NCI-H345 treated with DMSO at 0.1 percent for 48 hours (cell line): ENCODE data around the gene ADGRD1.

ENCODE experiments used
- DNase-seq: peaks from one replicate; lab custom pipeline; 2025; ENCODE audit not compliant: unreplicated experiment; lab: John Stamatoyannopoulos, UW

ADGRD1 gene

GRCh38 chr12:131151558-131152345 lies 198.0 kb downstream of the ADGRD1 start:
- no peak for DNase-seq

GRCh38 chr12:131152587-131152986 lies 198.9 kb downstream of the ADGRD1 start:
- DNase-seq: no peak

- no peak for DNase-seq
These were observed 199.3 kb downstream of the ADGRD1 start for GRCh38 chr12:131153016-131153415.

- no peak for DNase-seq
These were observed 200.2 kb downstream of the ADGRD1 start for GRCh38 chr12:131153956-131154355.

GRCh38 chr12:131155131-131155530 lies 201.4 kb downstream of the ADGRD1 start:
- no peak for DNase-seq

- no peak for DNase-seq
These were observed 204.0 kb downstream of the ADGRD1 start for GRCh38 chr12:131157743-131158142.

- DNase-seq: no peak
These were observed 206.0 kb downstream of the ADGRD1 start for GRCh38 chr12:131159660-131160059.

- no peak for DNase-seq
These were observed 208.4 kb downstream of the ADGRD1 start for GRCh38 chr12:131162113-131162512.

GRCh38 chr12:131163189-131163738 lies 209.6 kb downstream of the ADGRD1 start:
- no peak for DNase-seq

GRCh38 chr12:131164096-131164872 lies 210.6 kb downstream of the ADGRD1 start:
- DNase-seq: no peak

- no peak for DNase-seq
These were observed 213.0 kb downstream of the ADGRD1 start for GRCh38 chr12:131166717-131167116.

GRCh38 chr12:131167334-131167733 lies 213.6 kb downstream of the ADGRD1 start:
- no peak for DNase-seq

- DNase-seq: no peak
These were observed 217.3 kb downstream of the ADGRD1 start for GRCh38 chr12:131171029-131171428.

GRCh38 chr12:131174901-131175300 lies 221.2 kb downstream of the ADGRD1 start:
- DNase-seq: no peak

- no peak for DNase-seq
These were observed 222.6 kb downstream of the ADGRD1 start for GRCh38 chr12:131176266-131176665.

GRCh38 chr12:131176926-131177325 lies 223.2 kb downstream of the ADGRD1 start:
- DNase-seq: no peak

GRCh38 chr12:131177599-131177998 lies 223.9 kb downstream of the ADGRD1 start:
- DNase-seq: no peak

- DNase-seq: no peak
These were observed 233.9 kb downstream of the ADGRD1 start for GRCh38 chr12:131187602-131188001.

GRCh38 chr12:131188131-131189050 lies 234.7 kb downstream of the ADGRD1 start:
- DNase-seq: no peak

GRCh38 chr12:131189781-131190180 lies 236.1 kb downstream of the ADGRD1 start:
- DNase-seq: no peak

- no peak for DNase-seq
These were observed 237.3 kb downstream of the ADGRD1 start for GRCh38 chr12:131190965-131191364.
